Measurements from ENCODE around the gene HSPD1. TPM values are rescaled to one million over a fixed set of nuclear protein-coding genes. Genes with fewer than 3 reads are reported as not detected.

HSPD1 gene
- total and polyA plus RNA-seq, 9 of the 15 experiments (the other 6 are each of a cell fraction or from before 2014, with no cell fraction given): 398 to 1,014 (median 622) TPM

DNA sequence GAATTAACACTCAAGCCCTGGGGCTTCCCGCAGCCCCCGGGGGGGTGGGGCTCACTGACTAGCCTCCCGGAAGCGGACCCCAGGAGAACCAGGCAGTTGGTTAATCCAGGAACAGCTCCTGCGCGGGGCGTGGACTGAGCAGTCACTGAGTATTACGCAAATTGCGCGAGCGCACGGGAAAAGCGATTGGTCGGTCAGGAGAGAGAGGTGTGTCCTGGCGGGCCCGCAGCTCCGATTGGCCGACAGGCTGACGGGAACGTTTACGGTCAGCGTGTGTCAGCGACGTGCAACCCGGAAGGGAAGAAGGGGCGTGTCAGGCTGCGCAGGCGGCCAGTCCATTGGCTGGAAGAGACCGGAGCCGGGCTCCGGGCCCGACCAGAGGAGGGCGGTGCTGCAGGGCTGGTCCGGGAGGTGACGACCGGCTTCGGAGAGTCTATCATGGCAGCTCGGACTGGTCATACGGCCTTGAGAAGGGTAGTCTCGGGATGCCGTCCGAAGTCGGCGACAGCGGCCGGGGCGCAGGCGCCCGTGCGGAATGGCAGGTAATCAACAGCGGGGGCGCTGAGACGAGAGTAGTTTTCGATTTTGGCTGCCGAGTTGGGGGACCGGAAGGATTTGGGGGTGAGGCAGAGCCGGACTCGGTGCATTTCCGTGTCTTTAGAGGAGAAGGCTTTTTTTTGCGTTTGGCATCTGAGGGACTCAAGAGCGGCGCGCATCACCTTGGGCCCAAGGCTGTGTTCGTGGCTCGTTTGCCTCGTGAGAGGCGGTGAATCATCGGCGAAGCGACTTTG, 46.3 kb downstream of the HSPD1 start, which contains the start of gene COQ10B (continued):
- TF ChIP-seq, protein P1, sequence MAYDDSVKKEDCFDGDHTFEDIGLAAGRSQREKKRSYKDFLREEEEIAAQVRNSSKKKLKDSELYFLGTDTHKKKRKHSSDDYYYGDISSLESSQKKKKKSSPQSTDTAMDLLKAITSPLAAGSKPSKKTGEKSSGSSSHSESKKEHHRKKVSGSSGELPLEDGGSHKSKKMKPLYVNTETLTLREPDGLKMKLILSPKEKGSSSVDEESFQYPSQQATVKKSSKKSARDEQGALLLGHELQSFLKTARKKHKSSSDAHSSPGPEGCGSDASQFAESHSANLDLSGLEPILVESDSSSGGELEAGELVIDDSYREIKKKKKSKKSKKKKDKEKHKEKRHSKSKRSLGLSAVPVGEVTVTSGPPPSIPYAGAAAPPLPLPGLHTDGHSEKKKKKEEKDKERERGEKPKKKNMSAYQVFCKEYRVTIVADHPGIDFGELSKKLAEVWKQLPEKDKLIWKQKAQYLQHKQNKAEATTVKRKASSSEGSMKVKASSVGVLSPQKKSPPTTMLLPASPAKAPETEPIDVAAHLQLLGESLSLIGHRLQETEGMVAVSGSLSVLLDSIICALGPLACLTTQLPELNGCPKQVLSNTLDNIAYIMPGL (CRISPR knock-in tag; IDR thresholded peaks at IDR 0.05): no peak
- no peak for TF ChIP-seq RFX5 (IDR thresholded peaks at IDR 0.05; ENCODE audit: low read depth, low read length)
- TF ChIP-seq, protein P2, sequence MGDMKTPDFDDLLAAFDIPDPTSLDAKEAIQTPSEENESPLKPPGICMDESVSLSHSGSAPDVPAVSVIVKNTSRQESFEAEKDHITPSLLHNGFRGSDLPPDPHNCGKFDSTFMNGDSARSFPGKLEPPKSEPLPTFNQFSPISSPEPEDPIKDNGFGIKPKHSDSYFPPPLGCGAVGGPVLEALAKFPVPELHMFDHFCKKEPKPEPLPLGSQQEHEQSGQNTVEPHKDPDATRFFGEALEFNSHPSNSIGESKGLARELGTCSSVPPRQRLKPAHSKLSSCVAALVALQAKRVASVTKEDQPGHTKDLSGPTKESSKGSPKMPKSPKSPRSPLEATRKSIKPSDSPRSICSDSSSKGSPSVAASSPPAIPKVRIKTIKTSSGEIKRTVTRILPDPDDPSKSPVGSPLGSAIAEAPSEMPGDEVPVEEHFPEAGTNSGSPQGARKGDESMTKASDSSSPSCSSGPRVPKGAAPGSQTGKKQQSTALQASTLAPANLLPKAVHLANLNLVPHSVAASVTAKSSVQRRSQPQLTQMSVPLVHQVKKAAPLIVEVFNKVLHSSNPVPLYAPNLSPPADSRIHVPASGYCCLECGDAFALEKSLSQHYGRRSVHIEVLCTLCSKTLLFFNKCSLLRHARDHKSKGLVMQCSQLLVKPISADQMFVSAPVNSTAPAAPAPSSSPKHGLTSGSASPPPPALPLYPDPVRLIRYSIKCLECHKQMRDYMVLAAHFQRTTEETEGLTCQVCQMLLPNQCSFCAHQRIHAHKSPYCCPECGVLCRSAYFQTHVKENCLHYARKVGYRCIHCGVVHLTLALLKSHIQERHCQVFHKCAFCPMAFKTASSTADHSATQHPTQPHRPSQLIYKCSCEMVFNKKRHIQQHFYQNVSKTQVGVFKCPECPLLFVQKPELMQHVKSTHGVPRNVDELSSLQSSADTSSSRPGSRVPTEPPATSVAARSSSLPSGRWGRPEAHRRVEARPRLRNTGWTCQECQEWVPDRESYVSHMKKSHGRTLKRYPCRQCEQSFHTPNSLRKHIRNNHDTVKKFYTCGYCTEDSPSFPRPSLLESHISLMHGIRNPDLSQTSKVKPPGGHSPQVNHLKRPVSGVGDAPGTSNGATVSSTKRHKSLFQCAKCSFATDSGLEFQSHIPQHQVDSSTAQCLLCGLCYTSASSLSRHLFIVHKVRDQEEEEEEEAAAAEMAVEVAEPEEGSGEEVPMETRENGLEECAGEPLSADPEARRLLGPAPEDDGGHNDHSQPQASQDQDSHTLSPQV (IDR thresholded peaks at IDR 0.05): no peak
- no peak for TF ChIP-seq CBX2 (IDR thresholded peaks at IDR 0.05; ENCODE audit: insufficient read depth, low read length, poor library complexity, severe bottlenecking)
- TF ChIP-seq, protein P3, sequence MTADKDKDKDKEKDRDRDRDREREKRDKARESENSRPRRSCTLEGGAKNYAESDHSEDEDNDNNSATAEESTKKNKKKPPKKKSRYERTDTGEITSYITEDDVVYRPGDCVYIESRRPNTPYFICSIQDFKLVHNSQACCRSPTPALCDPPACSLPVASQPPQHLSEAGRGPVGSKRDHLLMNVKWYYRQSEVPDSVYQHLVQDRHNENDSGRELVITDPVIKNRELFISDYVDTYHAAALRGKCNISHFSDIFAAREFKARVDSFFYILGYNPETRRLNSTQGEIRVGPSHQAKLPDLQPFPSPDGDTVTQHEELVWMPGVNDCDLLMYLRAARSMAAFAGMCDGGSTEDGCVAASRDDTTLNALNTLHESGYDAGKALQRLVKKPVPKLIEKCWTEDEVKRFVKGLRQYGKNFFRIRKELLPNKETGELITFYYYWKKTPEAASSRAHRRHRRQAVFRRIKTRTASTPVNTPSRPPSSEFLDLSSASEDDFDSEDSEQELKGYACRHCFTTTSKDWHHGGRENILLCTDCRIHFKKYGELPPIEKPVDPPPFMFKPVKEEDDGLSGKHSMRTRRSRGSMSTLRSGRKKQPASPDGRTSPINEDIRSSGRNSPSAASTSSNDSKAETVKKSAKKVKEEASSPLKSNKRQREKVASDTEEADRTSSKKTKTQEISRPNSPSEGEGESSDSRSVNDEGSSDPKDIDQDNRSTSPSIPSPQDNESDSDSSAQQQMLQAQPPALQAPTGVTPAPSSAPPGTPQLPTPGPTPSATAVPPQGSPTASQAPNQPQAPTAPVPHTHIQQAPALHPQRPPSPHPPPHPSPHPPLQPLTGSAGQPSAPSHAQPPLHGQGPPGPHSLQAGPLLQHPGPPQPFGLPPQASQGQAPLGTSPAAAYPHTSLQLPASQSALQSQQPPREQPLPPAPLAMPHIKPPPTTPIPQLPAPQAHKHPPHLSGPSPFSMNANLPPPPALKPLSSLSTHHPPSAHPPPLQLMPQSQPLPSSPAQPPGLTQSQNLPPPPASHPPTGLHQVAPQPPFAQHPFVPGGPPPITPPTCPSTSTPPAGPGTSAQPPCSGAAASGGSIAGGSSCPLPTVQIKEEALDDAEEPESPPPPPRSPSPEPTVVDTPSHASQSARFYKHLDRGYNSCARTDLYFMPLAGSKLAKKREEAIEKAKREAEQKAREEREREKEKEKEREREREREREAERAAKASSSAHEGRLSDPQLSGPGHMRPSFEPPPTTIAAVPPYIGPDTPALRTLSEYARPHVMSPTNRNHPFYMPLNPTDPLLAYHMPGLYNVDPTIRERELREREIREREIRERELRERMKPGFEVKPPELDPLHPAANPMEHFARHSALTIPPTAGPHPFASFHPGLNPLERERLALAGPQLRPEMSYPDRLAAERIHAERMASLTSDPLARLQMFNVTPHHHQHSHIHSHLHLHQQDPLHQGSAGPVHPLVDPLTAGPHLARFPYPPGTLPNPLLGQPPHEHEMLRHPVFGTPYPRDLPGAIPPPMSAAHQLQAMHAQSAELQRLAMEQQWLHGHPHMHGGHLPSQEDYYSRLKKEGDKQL (CRISPR knock-in tag; IDR thresholded peaks at IDR 0.05; ENCODE audit: borderline replicate concordance): no peak
- peak; percentile 92; the same call in 1 of the 2 replicates for TF ChIP-seq ZBTB7A (IDR thresholded peaks at IDR 0.05; ENCODE audit: borderline replicate concordance, control insufficient read depth, low read depth, low read length)
- TF ChIP-seq, protein P4, sequence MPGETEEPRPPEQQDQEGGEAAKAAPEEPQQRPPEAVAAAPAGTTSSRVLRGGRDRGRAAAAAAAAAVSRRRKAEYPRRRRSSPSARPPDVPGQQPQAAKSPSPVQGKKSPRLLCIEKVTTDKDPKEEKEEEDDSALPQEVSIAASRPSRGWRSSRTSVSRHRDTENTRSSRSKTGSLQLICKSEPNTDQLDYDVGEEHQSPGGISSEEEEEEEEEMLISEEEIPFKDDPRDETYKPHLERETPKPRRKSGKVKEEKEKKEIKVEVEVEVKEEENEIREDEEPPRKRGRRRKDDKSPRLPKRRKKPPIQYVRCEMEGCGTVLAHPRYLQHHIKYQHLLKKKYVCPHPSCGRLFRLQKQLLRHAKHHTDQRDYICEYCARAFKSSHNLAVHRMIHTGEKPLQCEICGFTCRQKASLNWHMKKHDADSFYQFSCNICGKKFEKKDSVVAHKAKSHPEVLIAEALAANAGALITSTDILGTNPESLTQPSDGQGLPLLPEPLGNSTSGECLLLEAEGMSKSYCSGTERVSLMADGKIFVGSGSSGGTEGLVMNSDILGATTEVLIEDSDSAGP (CRISPR knock-in tag; IDR thresholded peaks at IDR 0.05): no peak
- TF ChIP-seq KLF10 (CRISPR knock-in tag; IDR thresholded peaks at IDR 0.05): no peak
- TF ChIP-seq, protein P5, sequence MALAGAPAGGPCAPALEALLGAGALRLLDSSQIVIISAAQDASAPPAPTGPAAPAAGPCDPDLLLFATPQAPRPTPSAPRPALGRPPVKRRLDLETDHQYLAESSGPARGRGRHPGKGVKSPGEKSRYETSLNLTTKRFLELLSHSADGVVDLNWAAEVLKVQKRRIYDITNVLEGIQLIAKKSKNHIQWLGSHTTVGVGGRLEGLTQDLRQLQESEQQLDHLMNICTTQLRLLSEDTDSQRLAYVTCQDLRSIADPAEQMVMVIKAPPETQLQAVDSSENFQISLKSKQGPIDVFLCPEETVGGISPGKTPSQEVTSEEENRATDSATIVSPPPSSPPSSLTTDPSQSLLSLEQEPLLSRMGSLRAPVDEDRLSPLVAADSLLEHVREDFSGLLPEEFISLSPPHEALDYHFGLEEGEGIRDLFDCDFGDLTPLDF (CRISPR knock-in tag; IDR thresholded peaks at IDR 0.05): no peak
- 0 out of 2 replicates have a peak, but pooled peaks have one; percentile 44 for TF ChIP-seq NBN (IDR thresholded peaks at IDR 0.05; ENCODE audit: low read depth)
- no peak for TF ChIP-seq KHSRP (IDR thresholded peaks at IDR 0.05)
- no peak for TF ChIP-seq YBX1 (IDR thresholded peaks at IDR 0.05)

All from K562 (cell line).